A549 (cell line): ENCODE measurements around the gene RCSD1.

Experiments used
- CBX2 ChIP-seq: fragments of 200-600 bp; sonication (generic); IDR thresholded peaks from 2 replicates; pipeline ENCODE4 v1.6.1; 2016; ENCODE audit warnings: low read depth, mild to moderate bottlenecking, borderline replicate concordance
- CEBPB ChIP-seq, 2 experiments: fragments of >200 bp in 1 of 2; sonication (Bioruptor Twin) in 1 of 2; formaldehyde crosslinking in 1 of 2; IDR thresholded peaks; 2 replicates each; pipeline ENCODE4 v1.6.1; 2012 to 2016
- CHD4 ChIP-seq: fragments of 200-600 bp; sonication (generic); IDR thresholded peaks from 2 replicates; pipeline ENCODE4 v1.6.1; 2016; ENCODE audit warnings: antibody characterized with exemption, mild to moderate bottlenecking, borderline replicate concordance
- CTCF ChIP-seq: fragments of >200 bp; sonication (Bioruptor Twin); formaldehyde crosslinking; IDR thresholded peaks from 3 replicates; pipeline ENCODE4 v1.5.1; 2016
- EP300 ChIP-seq, 2 experiments: fragments of >200 bp; sonication (Bioruptor Twin); formaldehyde crosslinking; IDR thresholded peaks; 2 replicates in 1 of 2; 3 replicates in 1 of 2; pipeline ENCODE4 v1.6.1; 2016 to 2017
- ESRRA ChIP-seq: fragments of 150-350 bp; IDR thresholded peaks from 2 replicates; pipeline ENCODE4 v1.6.1; 2014; ENCODE audit warnings: mild to moderate bottlenecking, low read length, borderline replicate concordance
- HOXB13 ChIP-seq: fragments of 250-450 bp; sonication (Bioruptor Pico); IDR thresholded peaks from 2 replicates; pipeline ENCODE4 v1.5.0; 2020; ENCODE audit warnings: low read depth, mild to moderate bottlenecking, moderate library complexity
- KDM1A ChIP-seq: fragments of 200-600 bp; sonication (generic); IDR thresholded peaks from 2 replicates; pipeline ENCODE4 v1.6.1; 2016; ENCODE audit warnings: low read depth, mild to moderate bottlenecking
- PHF8 ChIP-seq: fragments of 200-600 bp; sonication (generic); IDR thresholded peaks from 2 replicates; pipeline ENCODE4 v1.6.1; 2016; ENCODE audit warnings: low read depth, mild to moderate bottlenecking, antibody characterized with exemption, moderate library complexity, borderline replicate concordance
- POLR2A ChIP-seq: IDR thresholded peaks from 2 replicates; pipeline ENCODE4 v1.6.1; 2012; ENCODE audit warnings: mild to moderate bottlenecking, low read length
- POLR2AphosphoS2 ChIP-seq: conservative IDR thresholded peaks from 2 replicates; pipeline ENCODE4 v1.6.1; 2012; ENCODE audit warnings: low read length, improper control_type of control experiment, inconsistent platforms
- REST ChIP-seq: fragments of 200-600 bp; sonication (generic); IDR thresholded peaks from 2 replicates; pipeline ENCODE4 v1.6.1; 2016; ENCODE audit warnings: antibody characterized with exemption, mild to moderate bottlenecking, moderate library complexity
- SMC3 ChIP-seq: fragments of >200 bp; sonication (Bioruptor Twin); formaldehyde crosslinking; IDR thresholded peaks from 3 replicates; pipeline ENCODE4 v1.6.1; 2018; ENCODE audit warnings: inconsistent platforms
- USF2 ChIP-seq: fragments of 450-650 bp; IDR thresholded peaks from 2 replicates; pipeline ENCODE4 v1.6.1; 2014; ENCODE audit warnings: antibody characterized with exemption

GRCh38 chr1:167678422-167678821 lies 48.4 kb downstream of the RCSD1 start:
- TF ChIP-seq POLR2A: no peak
- no peak for TF ChIP-seq CTCF
- no peak for TF ChIP-seq CEBPB (IDR thresholded peaks at IDR 0.05)
- no peak for TF ChIP-seq CHD4
- no peak for TF ChIP-seq REST
- TF ChIP-seq EP300 (IDR thresholded peaks at IDR 0.05): no peak
- TF ChIP-seq ESRRA: no peak
- no peak for TF ChIP-seq USF2
- TF ChIP-seq HOXB13 (CRISPR knock-in tag): no peak
- TF ChIP-seq KDM1A: no peak
- TF ChIP-seq CBX2: no peak
- no peak for TF ChIP-seq POLR2AphosphoS2
- TF ChIP-seq SMC3: no peak
- TF ChIP-seq PHF8: no peak
